HepG2 (cell line): ENCODE data around the gene CEBPA.

Source experiments
- CTCF ChIP-seq: sonication (generic); formaldehyde crosslinking; IDR thresholded peaks from 2 replicates; pipeline ENCODE4 v1.5.0; 2020; ENCODE audit warnings: mild to moderate bottlenecking, missing genetic modification reagents, moderate library complexity
- EEA1 ChIP-seq: sonication (generic); formaldehyde crosslinking; IDR thresholded peaks from 2 replicates; pipeline ENCODE4 v1.5.1; 2020; ENCODE audit warnings: mild to moderate bottlenecking, missing genetic modification reagents, borderline replicate concordance
- EP300 ChIP-seq, 3 experiments: sonication (generic) in 1 of 3; formaldehyde crosslinking in 1 of 3; IDR thresholded peaks; 2 replicates each; pipeline versions ENCODE4 v1.5.1 to v1.6.1; 2011 to 2020; ENCODE audit warnings: low read depth in 2 of 3, low read length in 2 of 3, borderline replicate concordance in 1 of 3, improper control_type of control experiment in 1 of 3, mild to moderate bottlenecking in 1 of 3, missing genetic modification reagents in 1 of 3, moderate library complexity in 1 of 3
- EZH2 ChIP-seq: conservative IDR thresholded peaks from 2 replicates; pipeline ENCODE4 v1.6.1; 2012; ENCODE audit warnings: mild to moderate bottlenecking, low read depth, low read length, moderate library complexity
- FOXO4 ChIP-seq: sonication (generic); formaldehyde crosslinking; conservative IDR thresholded peaks from 2 replicates; pipeline ENCODE4 v1.8.1; 2023; ENCODE audit warnings: missing genetic modification reagents
- FUBP1 ChIP-seq: sonication (generic); formaldehyde crosslinking; IDR thresholded peaks from 2 replicates; pipeline ENCODE4 v1.5.1; 2020; ENCODE audit warnings: missing genetic modification reagents, mild to moderate bottlenecking, borderline replicate concordance
- MEIS2 ChIP-seq: sonication (generic); formaldehyde crosslinking; IDR thresholded peaks from 2 replicates; pipeline ENCODE4 v1.9.0; 2021; ENCODE audit warnings: mild to moderate bottlenecking, missing genetic modification reagents
- PATZ1 ChIP-seq: sonication (generic); formaldehyde crosslinking; IDR thresholded peaks from 2 replicates; pipeline ENCODE4 v1.4.0; 2020; ENCODE audit warnings: missing genetic modification reagents
- POLR2G ChIP-seq: fragments of 200-400 bp; formaldehyde crosslinking; IDR thresholded peaks from 2 replicates; pipeline ENCODE4 v1.6.1; 2018; ENCODE audit warnings: mild to moderate bottlenecking, low read depth, low read length, moderate library complexity
- RELA ChIP-seq: sonication (generic); formaldehyde crosslinking; IDR thresholded peaks from 2 replicates; pipeline ENCODE4 v1.4.0; 2020; ENCODE audit warnings: missing genetic modification reagents
- TAF1 ChIP-seq: sonication (generic); formaldehyde crosslinking; IDR thresholded peaks from 2 replicates; pipeline ENCODE4 v1.4.0; 2020; ENCODE audit warnings: missing genetic modification reagents
- TCF7L2 ChIP-seq: IDR thresholded peaks from 2 replicates; pipeline ENCODE4 v1.6.1; 2011; ENCODE audit warnings: mild to moderate bottlenecking, low read depth, low read length, moderate library complexity
- ZIK1 ChIP-seq: sonication (generic); formaldehyde crosslinking; IDR thresholded peaks from 2 replicates; pipeline ENCODE4 v1.5.0; 2020; ENCODE audit warnings: mild to moderate bottlenecking, low read depth, missing genetic modification reagents, borderline replicate concordance
- ZSCAN5A ChIP-seq: sonication (generic); formaldehyde crosslinking; IDR thresholded peaks from 2 replicates; pipeline ENCODE4 v1.8.0; 2022; ENCODE audit warnings: mild to moderate bottlenecking, missing genetic modification reagents, borderline replicate concordance

- TF ChIP-seq RELA = no peak
- no peak for TF ChIP-seq FUBP1 (CRISPR knock-in tag)
- TF ChIP-seq EEA1 (CRISPR knock-in tag) = no peak
- TF ChIP-seq PATZ1 = no peak
- TF ChIP-seq POLR2G = no peak
- TF ChIP-seq EZH2 = no peak
- no peak for TF ChIP-seq EP300 (IDR thresholded peaks at IDR 0.05; ENCODE audit: low read depth in 2 of 2, low read length in 2 of 2)
- no peak for TF ChIP-seq EP300 (CRISPR knock-in tag; IDR thresholded peaks at IDR 0.05; ENCODE audit: borderline replicate concordance)
- TF ChIP-seq FOXO4 (CRISPR knock-in tag) = no peak
- no peak for TF ChIP-seq ZSCAN5A
- TF ChIP-seq TAF1 (CRISPR knock-in tag) = no peak
- TF ChIP-seq TCF7L2 = no peak
- TF ChIP-seq CTCF (CRISPR knock-in tag) = no peak
- TF ChIP-seq ZIK1 (CRISPR knock-in tag) = no peak
- TF ChIP-seq MEIS2 (CRISPR knock-in tag) = no peak
Measured at GRCh38 chr19:33289261-33289660, 13.1 kb downstream of the CEBPA start.
